Right lobe of liver (tissue), 6 donors: ENCODE measurements around the gene CALML6. TPM values are rescaled to one million over a fixed set of nuclear protein-coding genes. Genes with fewer than 3 reads are reported as not detected.
A peak's percentile ranks its signal among the peaks of the same experiment; 100 is the strongest.

Source experiments
- ATAC-seq, 4 donors: fragments of 200-7000 bp; cut with Tn5 transposase; one replicate each; pipeline ENCODE4 v1.9.1; 2020; ENCODE audit warnings: mild to moderate bottlenecking in 4 of 4, moderate library complexity in 4 of 4
- DNase-seq, 3 donors: peaks; one replicate each; pipeline ENCODE4 v3.0.0-alpha.2; 2020
- H3K27ac ChIP-seq, 3 donors: fragments of 200-600 bp; one replicate each; pipeline ENCODE4 v1.8.0; 2022
- H3K27me3 ChIP-seq, 2 donors: fragments of 200-600 bp; one replicate each; pipeline ENCODE4 v1.8.0; 2022
- H3K36me3 ChIP-seq, 4 donors: fragments of 200-600 bp; sonication (generic) in 1 of 4; one replicate each; pipeline versions ENCODE4 v1.5.1 to v1.8.0; 2017 to 2022; ENCODE audit warnings: control low read depth in 1 of 4
- H3K4me1 ChIP-seq, 4 donors: fragments of 200-600 bp; sonication (generic) in 1 of 4; one replicate each; pipeline versions ENCODE4 v1.5.1 to v1.8.0; 2017 to 2022; ENCODE audit warnings: control low read depth in 1 of 4
- H3K4me3 ChIP-seq, 3 donors: fragments of 200-600 bp; one replicate each; pipeline ENCODE4 v1.8.0; 2022
- H3K9me3 ChIP-seq, 4 donors: fragments of 200-600 bp; sonication (generic) in 1 of 4; one replicate each; pipeline versions ENCODE4 v1.5.1 to v1.8.0; 2017 to 2022; ENCODE audit warnings: control low read depth in 1 of 4
- POLR2A ChIP-seq: fragments of 450-650 bp; IDR thresholded peaks from one replicate; pipeline ENCODE4 v1.6.1; 2017; ENCODE audit warnings: antibody characterized with exemption, mild to moderate bottlenecking
- WGBS: methylation state at CpG from one replicate; pipeline ENCODE4 v1.1.6; 2018; ENCODE audit warnings: low coverage, low lambda C conversion rate; ENCODE audit not compliant: insufficient coverage; ENCODE audit errors: missing lambda C conversion rate; 5-methylcytosine and 5-hydroxymethylcytosine counted together
- intact Hi-C, 2 donors: fragments of 100-400 bp; cut with DNase I; formaldehyde crosslinking; loops; one replicate each; pipeline versions ENCODE4 v1.11.2 to v1.14.1; 2022
- total RNA-seq, 6 experiments: library from RNA; depleted of rRNA in 2 of 6; stranded (reverse); fragments of >200 nt in 2 of 6; fragmentation: NEBNext Ultra II Directional in 3 of 6; extraction: Animal tissue kit (Norgen Biotek cat#: 25700) in 3 of 6; gene quantifications; one replicate each; pipeline versions ENCODE4 v1.1.0 to v1.2.4, GENCODE V29; 2016 to 2023
- TF ChIP-seq, protein P1 (sequence below), 4 donors: fragments of 200-600 bp in 3 of 4; fragments of 450-650 bp in 1 of 4; IDR thresholded peaks; one replicate each; pipeline versions ENCODE4 v1.5.1 to v1.8.0; 2016 to 2022; ENCODE audit warnings: antibody characterized with exemption in 4 of 4, mild to moderate bottlenecking in 2 of 4
- donor health status: DM: no; HTN: yes; CAD: no.
- donor health status: DM: no; HTN: no; CAD: no.
- donor health status: DM: no; HTN: no; CAD: no.
- donor health status: DM: no; HTN: yes; CAD: no.
- donor health status: DM: no; HTN: yes; CAD: no.

CALML6 gene
- total RNA-seq, 6 experiments from 2014 or later = 0.44 to 1.4 (median 0.58) TPM; not detected in 2

DNA sequence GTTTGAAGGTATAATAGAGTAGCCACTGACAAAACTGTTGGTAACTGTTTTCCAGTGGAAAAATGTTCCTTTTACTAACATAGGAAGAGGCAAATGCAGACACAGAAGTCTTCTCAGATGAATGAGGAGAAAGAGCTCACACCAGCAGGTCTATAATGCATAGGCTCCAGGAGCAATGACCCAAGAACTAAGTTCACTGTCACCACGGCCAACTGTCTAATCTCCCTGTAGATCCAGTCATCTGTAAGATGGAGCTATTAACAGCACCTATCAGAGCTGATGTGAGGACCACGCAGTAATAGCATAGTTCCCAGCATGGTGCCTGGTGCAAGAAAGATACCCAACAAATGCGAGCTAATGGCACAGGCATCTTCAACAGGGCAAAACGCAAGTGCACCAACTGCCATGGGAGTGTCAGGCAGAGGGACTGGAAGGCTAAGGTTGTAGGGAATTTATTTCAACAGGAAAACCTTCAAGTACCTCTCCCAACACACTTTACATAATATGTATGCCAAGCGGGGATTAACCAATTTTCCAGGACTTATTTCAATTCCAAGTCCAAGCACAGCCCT is 37.1 kb upstream of the CALML6 start:
- WGBS = 66% methylated on average over 4 of the region's 5 CpGs
- TF ChIP-seq, protein P1, sequence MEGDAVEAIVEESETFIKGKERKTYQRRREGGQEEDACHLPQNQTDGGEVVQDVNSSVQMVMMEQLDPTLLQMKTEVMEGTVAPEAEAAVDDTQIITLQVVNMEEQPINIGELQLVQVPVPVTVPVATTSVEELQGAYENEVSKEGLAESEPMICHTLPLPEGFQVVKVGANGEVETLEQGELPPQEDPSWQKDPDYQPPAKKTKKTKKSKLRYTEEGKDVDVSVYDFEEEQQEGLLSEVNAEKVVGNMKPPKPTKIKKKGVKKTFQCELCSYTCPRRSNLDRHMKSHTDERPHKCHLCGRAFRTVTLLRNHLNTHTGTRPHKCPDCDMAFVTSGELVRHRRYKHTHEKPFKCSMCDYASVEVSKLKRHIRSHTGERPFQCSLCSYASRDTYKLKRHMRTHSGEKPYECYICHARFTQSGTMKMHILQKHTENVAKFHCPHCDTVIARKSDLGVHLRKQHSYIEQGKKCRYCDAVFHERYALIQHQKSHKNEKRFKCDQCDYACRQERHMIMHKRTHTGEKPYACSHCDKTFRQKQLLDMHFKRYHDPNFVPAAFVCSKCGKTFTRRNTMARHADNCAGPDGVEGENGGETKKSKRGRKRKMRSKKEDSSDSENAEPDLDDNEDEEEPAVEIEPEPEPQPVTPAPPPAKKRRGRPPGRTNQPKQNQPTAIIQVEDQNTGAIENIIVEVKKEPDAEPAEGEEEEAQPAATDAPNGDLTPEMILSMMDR (IDR thresholded peaks at IDR 0.05) = no peak
- TF ChIP-seq POLR2A = no peak
- H3K36me3 ChIP-seq = peaks cover 0 to 10% (median 0%) of the 10 kb centered on the region in 4 donors
- DNase-seq = no peak
- H3K4me1 ChIP-seq = peaks cover 0 to 33% (median 11%) of the 10 kb centered on the region in 4 donors
- H3K4me3 ChIP-seq = no peak overlapping the region
- intact Hi-C loops = no loop called here
- H3K27ac ChIP-seq = no peak overlapping the region
- H3K9me3 ChIP-seq = no peaks in the 10 kb centered on the region
- H3K27me3 ChIP-seq = no peaks in the 10 kb centered on the region
- no peak for ATAC-seq

- no peak for ATAC-seq
- peaks cover 0 to 35% (median 9%) of the 10 kb centered on the region in 4 donors for H3K4me1 ChIP-seq
- no peaks in the 10 kb centered on the region for H3K9me3 ChIP-seq
- 93% methylated on average over 5 of the region's 5 CpGs for WGBS
- peaks cover 0 to 10% (median 0%) of the 10 kb centered on the region in 4 donors for H3K36me3 ChIP-seq
- TF ChIP-seq, protein P1 (IDR thresholded peaks at IDR 0.05) = no peak
- no peaks in the 10 kb centered on the region for H3K27me3 ChIP-seq
- intact Hi-C loops = loop anchor here in 1 of 2 donors (10.0 kb wide), 1 partner anchor 95 kb away; no protein-coding TSS in a partner anchor
- DNase-seq = no peak
- no peak overlapping the region for H3K27ac ChIP-seq
- no peak overlapping the region for H3K4me3 ChIP-seq
These were observed 35.1 kb upstream of the CALML6 start for GRCh38 chr1:1879942-1880341.

DNA sequence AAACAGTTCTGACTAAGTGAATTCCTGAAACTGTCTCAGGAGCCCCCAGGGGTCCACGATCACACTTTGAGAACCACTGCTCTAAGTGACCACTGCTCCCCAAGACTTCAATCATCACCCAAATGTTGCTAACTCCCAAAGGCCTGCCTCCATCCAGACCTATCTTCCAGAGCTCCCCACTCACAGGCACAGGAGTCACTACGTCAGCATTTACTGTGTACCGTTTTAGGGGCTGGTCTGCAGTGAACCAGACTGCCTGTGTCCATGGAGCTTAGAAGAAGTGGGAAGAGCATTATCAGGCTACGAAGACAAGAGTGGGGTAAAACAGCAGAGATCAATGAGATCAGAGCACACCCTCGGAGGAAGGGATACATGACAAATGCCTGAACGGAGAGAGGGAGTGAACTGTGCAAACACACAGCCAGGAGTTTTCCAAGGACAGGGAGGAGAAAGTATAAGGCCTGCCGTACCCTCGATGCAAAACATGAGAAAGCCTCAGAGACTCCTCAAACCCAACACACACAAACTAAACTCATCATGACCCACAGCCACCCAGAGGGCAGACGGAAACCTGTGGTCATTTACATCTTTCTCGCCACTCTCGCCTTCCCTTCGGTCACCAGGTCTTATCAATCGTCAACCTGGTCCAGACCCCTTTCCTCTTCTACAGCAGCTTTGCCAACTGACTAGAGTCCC is 34.3 kb upstream of the CALML6 start:
- Histone ChIP-seq H3K4me3 (no peak overlapping the region), H3K4me1 (peaks cover 0 to 35% (median 9%) of the 10 kb centered on the region in 4 donors), H3K36me3 (peaks cover 0 to 2% (median 0%) of the 10 kb centered on the region in 4 donors), H3K9me3 (no peaks in the 10 kb centered on the region), H3K27ac (no peak overlapping the region), H3K27me3 (no peaks in the 10 kb centered on the region)
- ATAC-seq = peak in 2 of 4 donors; percentile 10 to 17
- intact Hi-C loops = loop anchor here in 1 of 2 donors (10.0 kb wide), 1 partner anchor 96 kb away; no protein-coding TSS in a partner anchor
- 32% methylated on average over 8 of the region's 13 CpGs for WGBS
- peak in 1 of 3 donors; percentile 4 for DNase-seq
- TF ChIP-seq POLR2A = no peak
- TF ChIP-seq, protein P1 (IDR thresholded peaks at IDR 0.05) = no peak

- intact Hi-C loops = loop anchor here in 1 of 2 donors (10.0 kb wide), 1 partner anchor 97 kb away; no protein-coding TSS in a partner anchor
- WGBS = 51% methylated on average over 3 of the region's 6 CpGs
- ATAC-seq = peak; percentile 75 to 85 (median 82)
These were observed 33.3 kb upstream of the CALML6 start for GRCh38 chr1:1881727-1882126.

More at GRCh38 chr1:1881727-1882126, 33.3 kb upstream of the CALML6 start:
- no peaks in the 10 kb centered on the region for H3K27me3 ChIP-seq
- DNase-seq = peak in 1 of 3 donors; percentile 32
- no peak overlapping the region for H3K27ac ChIP-seq
- H3K4me3 ChIP-seq = no peak overlapping the region
- H3K36me3 ChIP-seq = no peaks in the 10 kb centered on the region
- TF ChIP-seq POLR2A = no peak
- TF ChIP-seq, protein P1 (IDR thresholded peaks at IDR 0.05) = no peak
- peaks cover 0 to 35% (median 9%) of the 10 kb centered on the region in 4 donors for H3K4me1 ChIP-seq
- H3K9me3 ChIP-seq = no peaks in the 10 kb centered on the region
